Measurements from ENCODE around the gene RAD51B.

RAD51B gene

GRCh38 chr14:68477110-68477455 lies 657.5 kb downstream of the RAD51B start:
- Histone ChIP-seq H3K4me3 (ENCODE audit: low read depth, low read length) (no peak overlapping the region), H3K36me3 (ENCODE audit: control insufficient read depth in 2 of 2, insufficient read depth in 1 of 2, low read length in 2 of 2) (no peaks in the 10 kb centered on the region), H3K4me1 (ENCODE audit: control insufficient read depth, insufficient read depth, low read length) (no peaks in the 10 kb centered on the region), H3K9me3 (ENCODE audit: control insufficient read depth, insufficient read depth, low read depth, low read length) (no peaks in the 10 kb centered on the region), H3K27ac (ENCODE audit: extremely low read depth, low read depth, low read length) (no peak overlapping the region)
- TF ChIP-seq SCRT1 (tag by site-specific recombination; IDR thresholded peaks at IDR 0.05; ENCODE audit: borderline replicate concordance) (no peak), KLF7 (tag by site-specific recombination; IDR thresholded peaks at IDR 0.05; ENCODE audit: borderline replicate concordance) (no peak)
- ChIA-PET CTCF (interaction anchor here (0.6 kb wide), 1 partner anchor 971 kb away, joined by 4 read pairs; no protein-coding TSS in a partner anchor), POLR2A (no interaction called here)

- CTCF ChIA-PET: interaction anchor here (0.6 kb wide), 1 partner anchor 970 kb away, joined by 4 read pairs; no protein-coding TSS in a partner anchor
- POLR2A ChIA-PET: no interaction called here
- Histone ChIP-seq H3K27ac (ENCODE audit: extremely low read depth, low read depth, low read length) (no peak overlapping the region), H3K9me3 (ENCODE audit: control insufficient read depth, insufficient read depth, low read depth, low read length) (no peaks in the 10 kb centered on the region), H3K4me1 (ENCODE audit: control insufficient read depth, insufficient read depth, low read length) (no peaks in the 10 kb centered on the region), H3K36me3 (ENCODE audit: control insufficient read depth in 2 of 2, insufficient read depth in 1 of 2, low read length in 2 of 2) (no peaks in the 10 kb centered on the region), H3K4me3 (ENCODE audit: low read depth, low read length) (no peak overlapping the region)
- TF ChIP-seq GFI1B (tag by site-specific recombination; IDR thresholded peaks at IDR 0.05) (no peak), ZNF404 (tag by site-specific recombination; IDR thresholded peaks at IDR 0.05) (no peak), ZNF654 (tag by site-specific recombination; IDR thresholded peaks at IDR 0.05; ENCODE audit: low read depth) (no peak), ZNF132 (tag by site-specific recombination; IDR thresholded peaks at IDR 0.05; ENCODE audit: borderline replicate concordance) (no peak), ZNF585B (tag by site-specific recombination; IDR thresholded peaks at IDR 0.05) (no peak), MYNN (tag by site-specific recombination; IDR thresholded peaks at IDR 0.05; ENCODE audit: borderline replicate concordance) (no peak)
Measured at GRCh38 chr14:68477461-68478085, 658.0 kb downstream of the RAD51B start.

- Histone ChIP-seq H3K4me3 (ENCODE audit: low read depth, low read length) (no peak overlapping the region), H3K9me3 (ENCODE audit: control insufficient read depth, insufficient read depth, low read depth, low read length) (no peaks in the 10 kb centered on the region), H3K27ac (ENCODE audit: extremely low read depth, low read depth, low read length) (no peak overlapping the region), H3K4me1 (ENCODE audit: control insufficient read depth, insufficient read depth, low read length) (no peaks in the 10 kb centered on the region), H3K36me3 (ENCODE audit: control insufficient read depth in 2 of 2, insufficient read depth in 1 of 2, low read length in 2 of 2) (no peaks in the 10 kb centered on the region)
- CTCF ChIA-PET: no interaction called here
- POLR2A ChIA-PET: no interaction called here
- no peak for TF ChIP-seq ZEB2 (tag by site-specific recombination; IDR thresholded peaks at IDR 0.05)
- no peak for TF ChIP-seq GLI2 (tag by site-specific recombination; IDR thresholded peaks at IDR 0.05; ENCODE audit: borderline replicate concordance, low read depth)
- no peak for TF ChIP-seq WT1 (tag by site-specific recombination; IDR thresholded peaks at IDR 0.05)
- no peak for TF ChIP-seq ZNF747 (tag by site-specific recombination; IDR thresholded peaks at IDR 0.05)
- TF ChIP-seq PRDM2 (tag by site-specific recombination; IDR thresholded peaks at IDR 0.05; ENCODE audit: borderline replicate concordance): no peak
- TF ChIP-seq ZBTB11 (tag by site-specific recombination; conservative IDR thresholded peaks at IDR 0.05; ENCODE audit: low read depth): no peak
- no peak for TF ChIP-seq ZNF585B (tag by site-specific recombination; IDR thresholded peaks at IDR 0.05)
- TF ChIP-seq SP7 (tag by site-specific recombination; IDR thresholded peaks at IDR 0.05): no peak
- no peak for TF ChIP-seq ZNF791 (tag by site-specific recombination; IDR thresholded peaks at IDR 0.05)
- no peak for TF ChIP-seq ZNF148 (tag by site-specific recombination; IDR thresholded peaks at IDR 0.05; ENCODE audit: borderline replicate concordance)
- no peak for TF ChIP-seq ZNF555 (tag by site-specific recombination; conservative IDR thresholded peaks at IDR 0.05)
Measured at GRCh38 chr14:68479247-68479646, 659.7 kb downstream of the RAD51B start.

All from HEK293 (cell line).